ENCODE results near the gene CDC42. TPM values are rescaled to one million over a fixed set of nuclear protein-coding genes. Genes with fewer than 3 reads are reported as not detected.

CDC42 gene
- polyA plus RNA-seq, 3 donors: 210 to 731 (median 606) TPM

DNA sequence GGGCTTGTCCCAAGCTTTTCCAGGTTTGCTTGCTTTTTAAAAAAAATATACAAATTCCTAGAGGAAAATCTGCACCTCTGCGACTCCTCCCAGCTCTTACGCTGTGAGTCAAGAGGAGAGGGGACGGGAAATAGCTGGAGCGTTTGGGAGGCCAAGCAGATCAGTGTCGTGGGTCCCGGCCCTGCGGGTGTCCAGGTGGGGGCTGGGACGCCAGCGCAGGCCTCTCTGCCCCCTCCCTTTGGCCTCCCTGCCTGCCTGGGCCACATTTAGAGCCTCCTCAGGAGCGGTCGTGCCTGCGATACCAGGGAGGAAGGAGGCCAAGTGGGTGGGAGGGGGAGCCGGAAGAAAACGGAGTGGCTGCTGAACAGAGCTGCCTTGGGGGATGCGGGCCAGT, 81.4 kb downstream of the CDC42 start:
- Mint-ChIP-seq H3K4me3 (no peak overlapping the region), H3K9me3 (no peaks in the 10 kb centered on the region), H3K4me1 (no peaks in the 10 kb centered on the region), H3K27ac (peak overlapping the region in 1 of 7 donors; percentile 66), H3K27me3 (ENCODE audit: low read depth in 3 of 3) (peaks cover 10 to 32% (median 12%) of the 10 kb centered on the region in 3 donors), H3K36me3 (no peaks in the 10 kb centered on the region)
- TF ChIP-seq, protein P1, sequence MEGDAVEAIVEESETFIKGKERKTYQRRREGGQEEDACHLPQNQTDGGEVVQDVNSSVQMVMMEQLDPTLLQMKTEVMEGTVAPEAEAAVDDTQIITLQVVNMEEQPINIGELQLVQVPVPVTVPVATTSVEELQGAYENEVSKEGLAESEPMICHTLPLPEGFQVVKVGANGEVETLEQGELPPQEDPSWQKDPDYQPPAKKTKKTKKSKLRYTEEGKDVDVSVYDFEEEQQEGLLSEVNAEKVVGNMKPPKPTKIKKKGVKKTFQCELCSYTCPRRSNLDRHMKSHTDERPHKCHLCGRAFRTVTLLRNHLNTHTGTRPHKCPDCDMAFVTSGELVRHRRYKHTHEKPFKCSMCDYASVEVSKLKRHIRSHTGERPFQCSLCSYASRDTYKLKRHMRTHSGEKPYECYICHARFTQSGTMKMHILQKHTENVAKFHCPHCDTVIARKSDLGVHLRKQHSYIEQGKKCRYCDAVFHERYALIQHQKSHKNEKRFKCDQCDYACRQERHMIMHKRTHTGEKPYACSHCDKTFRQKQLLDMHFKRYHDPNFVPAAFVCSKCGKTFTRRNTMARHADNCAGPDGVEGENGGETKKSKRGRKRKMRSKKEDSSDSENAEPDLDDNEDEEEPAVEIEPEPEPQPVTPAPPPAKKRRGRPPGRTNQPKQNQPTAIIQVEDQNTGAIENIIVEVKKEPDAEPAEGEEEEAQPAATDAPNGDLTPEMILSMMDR (IDR thresholded peaks at IDR 0.05): no peak
- H2AFZ ChIP-seq (ENCODE audit: insufficient read depth, low read depth, low read length, poor library complexity, severe bottlenecking): no peak overlapping the region
- intact Hi-C loops (cut with micrococcal nuclease): loop anchor here in 1 of 2 donors (5.0 kb wide), 1 partner anchor 508 kb away; the partner anchor contains the start of gene C1QC
- H3K9ac ChIP-seq (ENCODE audit: insufficient read depth, low read length, poor library complexity, severe bottlenecking): no peak overlapping the region
- no peaks in the 10 kb centered on the region for H3K79me2 ChIP-seq (ENCODE audit: insufficient read depth, low read length)
- no peak overlapping the region for H3K4me2 ChIP-seq (replicated peaks; ENCODE audit: extremely low read depth, low read length, poor library complexity, severe bottlenecking)
- 47% methylated on average over 12 of the region's 15 CpGs for WGBS (ENCODE audit: insufficient coverage)
- no peaks in the 10 kb centered on the region for H3K9me3 ChIP-seq (replicated peaks in 1 of 2; ENCODE audit: control insufficient read depth in 1 of 2, insufficient read depth in 1 of 2, low read length in 2 of 2)
- peaks cover 0 to 10% of the 10 kb centered on the region in 2 donors for H3K27me3 ChIP-seq (ENCODE audit: control insufficient read depth in 2 of 2, insufficient read depth in 2 of 2, low read length in 2 of 2)
- H3K27ac ChIP-seq (ENCODE audit: low read depth in 1 of 2, low read length in 2 of 2): no peak overlapping the region
- H4K20me1 ChIP-seq (ENCODE audit: insufficient read depth, low read length): no peaks in the 10 kb centered on the region
- H3K4me3 ChIP-seq (replicated peaks in 1 of 3; ENCODE audit: low read depth in 2 of 3, low read length in 3 of 3): no peak overlapping the region
- no peaks in the 10 kb centered on the region for H3K4me1 ChIP-seq (ENCODE audit: control insufficient read depth in 1 of 2, insufficient read depth in 2 of 2, low read length in 2 of 2)
- H3K36me3 ChIP-seq (replicated peaks in 1 of 2; ENCODE audit: control insufficient read depth in 1 of 2, insufficient read depth in 2 of 2, low read length in 2 of 2): no peaks in the 10 kb centered on the region
- DNase-seq: no peak

GRCh38 chr1:22137004-22137720, 84.7 kb downstream of the CDC42 start:
- no peaks in the 10 kb centered on the region for H3K9me3 Mint-ChIP-seq
- intact Hi-C loops (cut with micrococcal nuclease): no loop called here
- Histone ChIP-seq H3K36me3 (replicated peaks in 1 of 2; ENCODE audit: control insufficient read depth in 1 of 2, insufficient read depth in 2 of 2, low read length in 2 of 2) (no peaks in the 10 kb centered on the region), H3K4me2 (replicated peaks; ENCODE audit: extremely low read depth, low read length, poor library complexity, severe bottlenecking) (no peak overlapping the region), H3K27ac (ENCODE audit: low read depth in 1 of 2, low read length in 2 of 2) (no peak overlapping the region), H3K4me1 (ENCODE audit: control insufficient read depth in 1 of 2, insufficient read depth in 2 of 2, low read length in 2 of 2) (peaks cover 0 to 3% of the 10 kb centered on the region in 2 donors), H3K4me3 (replicated peaks in 1 of 3; ENCODE audit: low read depth in 2 of 3, low read length in 3 of 3) (no peak overlapping the region), H2AFZ (ENCODE audit: insufficient read depth, low read depth, low read length, poor library complexity, severe bottlenecking) (no peak overlapping the region), H4K20me1 (ENCODE audit: insufficient read depth, low read length) (no peaks in the 10 kb centered on the region), H3K27me3 (ENCODE audit: control insufficient read depth in 2 of 2, insufficient read depth in 2 of 2, low read length in 2 of 2) (peaks cover 15 to 36% of the 10 kb centered on the region in 2 donors), H3K79me2 (ENCODE audit: insufficient read depth, low read length) (no peaks in the 10 kb centered on the region), H3K9ac (ENCODE audit: insufficient read depth, low read length, poor library complexity, severe bottlenecking) (no peak overlapping the region), H3K9me3 (replicated peaks in 1 of 2; ENCODE audit: control insufficient read depth in 1 of 2, insufficient read depth in 1 of 2, low read length in 2 of 2) (peaks cover 0 to 7% of the 10 kb centered on the region in 2 donors)
- TF ChIP-seq, protein P1 (IDR thresholded peaks at IDR 0.05): no peak
- no peak for DNase-seq
- H3K4me3 Mint-ChIP-seq: no peak overlapping the region
- peaks cover 4% of the 10 kb centered on the region for H3K4me1 Mint-ChIP-seq
- H3K36me3 Mint-ChIP-seq: no peaks in the 10 kb centered on the region
- H3K27ac Mint-ChIP-seq: no peak overlapping the region
- peaks cover 30 to 64% (median 37%) of the 10 kb centered on the region in 3 donors for H3K27me3 Mint-ChIP-seq (ENCODE audit: low read depth in 3 of 3)
- WGBS (ENCODE audit: insufficient coverage): 83% methylated on average over 13 of the region's 16 CpGs
